HPDE6-E6E7 (cell line): ENCODE data around the gene BEST4.
"Not testable (repeated sequence)": the region's sequence is repeated elsewhere in the genome, so short reads cannot be mapped to it uniquely, and the experiment has no call there.

Source experiments
- DNase-seq: peaks from one replicate; pipeline ENCODE4 v3.0.0; 2011; ENCODE audit warnings: missing footprints; ENCODE audit errors: extremely low spot score

The BEST4 gene

DNA sequence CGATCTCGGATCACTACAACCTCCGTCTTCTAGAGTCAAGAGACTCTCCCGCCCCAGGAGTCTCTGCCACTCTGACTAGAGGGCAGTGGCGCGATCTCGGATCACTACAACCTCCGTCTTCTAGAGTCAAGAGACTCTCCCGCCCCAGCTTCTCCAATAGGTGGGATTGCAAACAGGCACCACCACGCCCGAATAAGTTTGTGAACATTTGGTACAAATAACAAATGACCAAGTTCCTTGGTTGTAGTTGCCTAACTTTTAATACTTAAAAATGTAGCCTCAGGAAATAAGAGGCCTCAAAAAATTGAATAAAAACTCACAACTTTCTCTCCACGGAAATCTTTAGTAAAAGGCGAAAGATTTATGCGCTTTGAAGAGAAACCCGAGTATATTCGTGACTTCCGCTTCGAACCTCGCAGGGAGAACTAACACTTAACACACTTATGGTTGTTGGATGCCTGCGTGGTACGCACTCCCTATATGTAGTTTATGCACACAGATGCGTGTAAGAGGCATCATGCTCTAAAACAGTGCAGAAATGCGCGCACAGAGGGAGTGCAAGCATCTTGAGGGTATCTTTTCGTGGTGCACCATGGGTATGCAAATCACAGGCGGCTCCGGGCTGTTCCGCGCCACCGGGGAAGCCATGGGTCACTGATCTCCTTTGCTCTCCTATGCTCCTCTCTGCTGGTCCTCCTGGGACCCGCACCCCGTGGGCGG is 31.8 kb upstream of the BEST4 start:
- DNase-seq = no peak

DNA sequence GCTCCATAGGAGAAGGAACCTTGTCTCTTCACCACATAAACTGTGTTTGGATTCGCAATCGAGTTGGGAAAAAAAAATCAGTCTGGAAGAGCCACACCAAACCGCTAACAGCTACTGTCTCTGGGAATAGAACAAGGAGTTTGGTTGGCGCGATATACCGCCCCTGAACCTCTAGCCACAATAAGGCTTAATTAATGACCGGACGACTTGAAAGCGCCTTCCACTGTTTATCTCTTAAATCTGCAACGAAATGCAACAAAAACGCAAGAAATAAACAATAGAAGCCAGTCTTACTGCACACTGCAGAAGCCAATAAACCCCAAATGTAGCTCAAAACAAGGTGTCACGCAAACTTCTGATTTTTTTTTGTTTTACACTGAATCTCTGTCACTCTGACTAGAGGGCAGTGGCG is 31.2 kb upstream of the BEST4 start:
- no peak for DNase-seq

DNA sequence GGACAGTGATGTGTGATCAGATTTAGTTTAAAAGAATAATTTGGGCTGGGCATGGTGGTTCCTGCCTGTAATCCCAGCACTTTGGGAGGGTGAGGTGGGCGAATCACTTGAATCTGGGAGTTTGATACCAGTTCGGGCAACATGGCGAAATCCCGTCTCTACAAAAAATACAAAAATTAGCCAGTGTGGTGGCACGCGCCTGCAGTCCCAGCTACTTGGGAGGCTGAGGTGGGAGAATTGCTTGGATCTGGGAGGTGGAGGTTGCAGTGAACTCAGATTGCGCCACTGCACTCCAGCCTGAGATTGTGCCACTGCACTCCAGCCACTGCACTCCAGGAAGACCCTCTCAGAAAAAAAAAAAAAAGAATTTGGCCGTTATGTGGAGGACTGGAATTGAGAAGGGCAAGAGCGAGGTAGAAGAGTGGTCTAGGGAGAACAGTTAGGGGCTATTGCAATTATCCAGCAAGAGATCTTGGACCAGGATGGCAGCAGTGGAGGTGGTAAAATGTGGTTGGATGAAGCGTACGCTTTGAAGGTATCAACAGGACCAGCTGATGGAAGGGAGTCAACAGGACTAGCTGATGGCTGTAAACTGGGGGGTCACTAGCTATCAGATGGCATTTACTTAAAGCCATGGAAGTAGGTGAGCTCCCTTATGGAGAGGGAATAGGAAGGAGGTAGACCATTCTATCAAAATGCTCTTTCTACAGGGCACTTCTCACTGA is 30.0 kb upstream of the BEST4 start:
- no peak for DNase-seq

DNA sequence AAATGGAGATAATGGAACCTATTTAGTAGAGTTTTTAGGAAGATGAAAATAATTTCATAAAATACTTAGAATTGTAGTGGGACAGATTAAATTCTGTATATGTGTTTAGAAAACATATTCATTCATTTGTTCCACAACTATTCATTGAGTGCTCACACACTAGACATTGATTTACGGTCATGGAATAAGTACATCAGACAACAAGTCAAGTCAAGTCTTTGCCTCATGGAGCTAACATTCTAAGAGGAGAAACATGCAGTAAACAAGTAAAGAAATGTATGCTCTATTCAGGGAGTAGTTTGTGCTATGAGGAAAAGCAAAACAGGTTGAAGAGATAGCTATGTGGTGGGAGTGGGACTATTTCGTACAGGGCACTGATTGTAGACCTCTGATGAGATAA is 29.3 kb upstream of the BEST4 start:
- DNase-seq = no peak

DNA sequence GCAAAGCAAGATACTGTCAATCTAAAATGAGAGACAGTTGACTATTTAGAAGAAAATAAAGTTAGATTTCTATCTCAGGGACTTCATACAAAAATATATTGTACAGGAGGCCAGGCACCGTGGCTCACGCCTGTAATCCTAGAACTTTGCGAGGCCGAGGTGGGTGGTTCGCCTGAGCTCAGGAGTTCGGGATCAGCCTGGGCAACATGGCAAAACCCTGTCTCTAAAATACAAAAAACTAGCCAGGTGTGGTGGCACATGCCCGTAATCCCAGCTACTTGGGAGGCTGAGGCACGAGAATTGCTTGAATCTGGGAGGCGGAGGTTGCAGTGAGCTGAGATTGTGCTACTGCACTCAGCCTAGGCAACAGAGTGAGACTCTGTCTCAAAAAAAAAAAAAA is 28.0 kb upstream of the BEST4 start:
- not testable (repeated sequence) for DNase-seq

DNA sequence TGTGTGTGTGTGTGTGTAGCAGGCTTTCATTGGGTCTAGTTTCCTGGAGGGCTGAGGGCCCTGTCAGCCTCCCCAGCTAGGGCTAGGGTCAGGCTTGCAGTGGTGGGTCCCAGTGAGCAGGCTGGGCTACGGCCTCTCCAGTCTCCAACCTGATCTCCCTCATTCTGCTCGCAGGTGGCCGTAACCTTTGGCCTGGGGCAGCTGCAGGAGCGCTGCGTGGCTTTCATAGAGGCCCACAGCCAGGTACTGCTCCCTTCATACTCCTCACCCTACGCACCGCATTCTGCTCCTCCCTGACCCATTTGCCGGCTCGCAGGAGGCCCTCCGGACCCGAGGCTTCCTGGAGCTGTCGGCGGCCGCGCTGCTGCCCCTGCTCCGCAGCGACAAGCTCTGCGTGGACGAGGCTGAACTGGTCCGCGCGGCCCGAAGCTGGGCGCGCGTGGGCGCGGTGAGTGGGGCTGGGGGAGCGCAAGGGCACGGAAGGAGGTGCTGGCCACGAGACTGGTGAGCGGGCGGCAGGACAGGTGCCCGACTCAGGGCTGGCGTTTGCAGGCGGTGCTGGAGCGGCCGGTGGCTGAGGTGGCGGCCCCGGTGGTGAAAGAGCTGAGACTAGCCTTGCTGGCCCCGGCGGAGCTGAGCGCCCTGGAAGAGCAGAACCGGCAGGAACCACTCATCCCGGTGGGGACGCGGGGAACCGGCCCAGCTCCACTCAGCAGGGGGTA is 25.0 kb upstream of the BEST4 start:
- DNase-seq = no peak

DNA sequence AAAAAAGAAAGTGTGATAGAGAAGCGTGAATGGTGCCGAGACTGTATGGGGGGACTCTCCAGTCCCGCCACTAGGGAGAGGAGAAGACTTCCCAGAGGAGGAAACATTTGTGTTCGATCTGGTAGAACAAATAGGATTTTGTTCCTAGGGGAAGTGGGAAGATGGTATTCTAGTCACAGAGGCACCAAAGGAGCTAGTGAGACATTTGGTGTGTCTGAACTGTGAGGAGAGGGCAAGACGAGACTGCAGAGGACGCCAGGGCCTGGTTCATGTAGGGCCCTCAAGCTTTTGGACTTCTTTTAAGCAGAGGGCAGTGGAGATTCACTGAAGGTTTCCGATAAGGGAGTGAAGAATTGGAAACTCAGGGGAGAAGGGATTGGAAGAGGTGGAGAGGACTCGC is 23.3 kb upstream of the BEST4 start:
- DNase-seq = no peak

DNA sequence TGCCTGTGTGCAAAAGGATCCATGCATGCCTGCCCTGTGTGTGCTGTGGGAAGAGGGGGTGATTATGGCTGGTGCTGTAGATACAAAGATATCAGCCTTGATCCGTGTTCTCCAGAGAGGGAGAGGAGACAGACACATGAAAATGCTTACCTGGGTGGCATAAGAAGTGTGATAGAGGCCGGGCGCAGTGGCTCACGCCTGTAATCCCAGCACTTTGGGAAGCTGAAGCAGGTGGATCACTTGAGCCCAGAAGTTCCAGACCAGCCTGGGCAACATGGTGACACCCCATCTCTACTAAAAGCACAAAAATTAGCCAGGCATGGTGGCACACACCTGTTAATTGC is 22.8 kb upstream of the BEST4 start:
- DNase-seq = not testable (repeated sequence)

DNA sequence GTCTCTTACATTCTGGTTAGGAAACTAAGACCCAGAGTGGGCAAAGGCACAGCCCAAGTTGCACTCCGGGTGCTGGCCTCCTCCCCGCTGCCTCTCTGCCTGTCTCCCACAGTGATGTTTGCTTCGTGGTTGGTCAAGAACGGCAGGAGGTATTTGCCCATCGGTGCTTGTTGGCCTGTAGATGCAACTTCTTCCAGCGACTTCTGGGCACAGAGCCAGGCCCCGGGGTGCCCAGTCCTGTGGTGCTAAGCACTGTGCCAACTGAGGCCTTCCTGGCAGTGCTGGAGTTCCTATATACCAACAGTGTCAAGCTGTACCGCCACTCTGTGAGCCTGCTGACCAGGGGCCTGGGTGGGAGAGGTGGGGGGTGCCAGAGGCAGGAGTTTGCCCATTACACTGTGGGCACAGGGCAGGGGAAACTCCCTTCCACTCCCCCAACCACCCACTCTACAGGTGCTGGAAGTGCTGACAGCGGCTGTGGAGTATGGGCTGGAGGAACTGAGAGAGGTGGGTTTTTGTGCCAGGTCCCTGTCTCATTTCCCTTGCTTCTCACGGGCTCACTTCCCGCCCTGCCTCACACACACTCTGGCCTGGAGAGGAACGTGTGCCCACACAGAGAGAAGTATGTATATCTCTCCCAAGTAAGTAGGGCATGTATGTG is 22.3 kb upstream of the BEST4 start:
- no peak for DNase-seq

DNA sequence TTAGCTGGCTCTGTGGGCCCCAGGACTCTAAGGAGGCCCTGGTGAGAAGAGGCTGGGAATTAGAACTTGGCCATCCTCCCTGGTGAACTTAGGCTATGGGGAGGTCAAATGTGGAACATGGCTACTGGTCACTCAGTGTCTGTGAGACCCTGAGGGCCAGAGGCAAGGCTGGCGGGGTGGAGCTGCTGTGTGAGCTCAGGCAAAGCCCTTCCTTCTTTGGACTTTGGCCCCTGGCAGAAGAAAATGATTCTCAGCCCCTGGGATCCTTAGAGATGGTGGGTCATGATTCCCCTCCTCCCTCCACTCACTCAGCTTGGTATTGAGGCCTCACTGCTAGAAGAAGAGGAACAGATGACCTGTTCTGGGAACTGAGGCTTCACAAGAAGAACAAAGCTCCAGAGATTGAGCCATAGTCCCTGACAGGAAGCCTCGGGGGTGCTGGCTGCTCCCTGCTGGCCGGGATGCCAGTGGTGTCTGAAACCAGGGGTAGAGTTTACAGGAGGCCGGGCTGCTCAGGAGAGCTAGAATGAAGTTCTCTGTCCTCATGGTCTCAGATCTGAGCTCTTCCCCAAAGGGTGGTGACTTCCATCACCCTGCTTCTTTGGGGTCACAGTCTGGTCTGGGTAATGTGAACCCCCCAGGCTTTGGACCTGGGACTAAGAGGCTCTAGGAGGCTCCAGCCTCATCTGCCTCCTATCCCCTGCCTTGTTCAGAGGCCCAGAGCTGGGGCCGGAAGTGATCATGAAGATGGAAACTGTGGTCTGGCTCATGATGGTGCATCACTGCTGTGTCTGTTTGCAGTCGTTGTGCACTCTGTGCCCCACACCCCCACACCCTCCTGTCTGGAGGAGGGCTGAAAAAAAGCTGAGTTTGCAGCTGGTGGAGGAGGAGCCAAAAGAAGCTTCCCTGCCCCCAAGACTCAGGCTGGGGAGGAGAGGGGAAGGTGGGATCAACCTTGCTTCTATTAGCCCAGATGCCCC is 21.3 kb upstream of the BEST4 start:
- DNase-seq = no peak

DNA sequence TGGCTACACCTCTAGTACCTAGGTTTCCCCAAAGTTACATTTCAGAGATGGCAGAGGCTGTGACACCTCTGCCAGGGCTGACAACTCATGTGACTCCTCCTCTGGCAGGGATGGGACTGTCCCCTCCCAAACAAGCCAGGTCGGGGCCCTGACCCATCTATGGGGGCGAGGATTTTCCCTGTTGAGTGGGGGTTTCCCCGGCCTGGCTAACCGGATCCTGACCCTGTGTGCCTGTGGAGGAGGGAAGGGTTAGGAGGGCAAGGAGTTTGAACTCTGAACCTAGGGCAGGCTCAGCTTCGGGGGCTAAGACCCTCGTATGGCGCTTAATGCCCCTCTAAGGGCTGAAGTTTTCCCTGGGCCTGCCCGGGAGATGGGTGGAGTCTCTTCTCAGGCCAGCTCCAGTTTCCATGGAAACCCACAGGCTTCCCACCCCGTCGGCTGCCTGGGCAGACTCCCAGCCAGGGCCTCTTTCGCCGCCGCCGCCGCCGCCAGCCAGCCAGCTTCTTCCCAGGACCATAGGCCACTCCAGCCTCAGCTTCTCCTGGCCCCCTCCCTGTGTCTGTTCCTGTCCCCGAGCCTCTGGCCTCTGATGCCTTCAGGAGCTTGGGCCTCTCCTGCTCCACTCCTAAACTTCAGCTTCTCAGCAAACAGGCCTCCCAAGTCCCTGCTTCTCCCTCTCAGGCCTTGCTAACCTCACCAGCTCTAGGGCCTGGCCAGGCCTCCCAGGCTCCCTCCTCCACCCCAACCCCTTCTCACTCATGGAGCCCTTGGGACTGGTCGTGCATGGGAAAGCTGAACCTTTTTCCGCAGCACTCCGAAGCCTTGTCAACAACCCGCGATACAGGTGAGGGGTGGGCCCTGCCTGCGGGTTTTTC is 20.3 kb upstream of the BEST4 start, which contains the start of gene BTBD19:
BTBD19 (plus strand) TSS at position 461 of the 875 bp plus-strand sequence; CDS start at position 759, 298 bp downstream.
- DNase-seq = no peak

DNA sequence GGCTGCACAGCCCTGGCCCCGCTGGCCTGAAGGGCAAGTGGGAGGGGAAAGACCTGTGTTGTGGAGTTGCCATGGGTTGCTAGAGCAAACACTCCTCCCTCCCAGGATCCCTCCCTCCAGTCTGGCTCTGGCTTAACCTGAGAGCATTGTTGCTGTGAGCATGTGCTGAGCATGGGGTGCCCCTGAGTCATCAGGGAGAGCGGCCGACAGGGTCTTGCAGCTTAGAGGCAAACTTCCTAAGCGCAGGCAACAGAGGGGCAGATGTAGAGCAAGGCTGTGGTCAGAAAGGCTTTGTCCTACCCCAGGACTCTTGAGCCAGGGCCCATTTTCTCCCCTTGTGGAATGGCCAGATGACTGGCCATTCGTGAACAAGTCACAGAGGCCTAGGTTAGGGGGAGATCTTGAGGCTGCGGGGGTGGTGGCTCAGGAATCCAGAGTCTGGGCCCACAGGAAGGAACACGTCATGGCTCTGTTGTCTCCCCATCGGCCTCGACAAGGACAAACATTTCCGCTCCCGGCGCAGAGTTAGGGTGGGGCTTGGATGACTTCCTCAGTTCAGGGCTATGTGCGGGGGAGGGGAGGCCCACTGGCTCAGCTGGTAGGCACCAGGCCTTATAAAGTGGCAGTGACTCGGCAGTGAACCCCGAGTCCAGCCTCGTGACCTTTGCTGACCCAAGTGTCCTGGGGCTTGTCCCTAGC is 19.5 kb upstream of the BEST4 start:
- peak; percentile 97 for DNase-seq

DNA sequence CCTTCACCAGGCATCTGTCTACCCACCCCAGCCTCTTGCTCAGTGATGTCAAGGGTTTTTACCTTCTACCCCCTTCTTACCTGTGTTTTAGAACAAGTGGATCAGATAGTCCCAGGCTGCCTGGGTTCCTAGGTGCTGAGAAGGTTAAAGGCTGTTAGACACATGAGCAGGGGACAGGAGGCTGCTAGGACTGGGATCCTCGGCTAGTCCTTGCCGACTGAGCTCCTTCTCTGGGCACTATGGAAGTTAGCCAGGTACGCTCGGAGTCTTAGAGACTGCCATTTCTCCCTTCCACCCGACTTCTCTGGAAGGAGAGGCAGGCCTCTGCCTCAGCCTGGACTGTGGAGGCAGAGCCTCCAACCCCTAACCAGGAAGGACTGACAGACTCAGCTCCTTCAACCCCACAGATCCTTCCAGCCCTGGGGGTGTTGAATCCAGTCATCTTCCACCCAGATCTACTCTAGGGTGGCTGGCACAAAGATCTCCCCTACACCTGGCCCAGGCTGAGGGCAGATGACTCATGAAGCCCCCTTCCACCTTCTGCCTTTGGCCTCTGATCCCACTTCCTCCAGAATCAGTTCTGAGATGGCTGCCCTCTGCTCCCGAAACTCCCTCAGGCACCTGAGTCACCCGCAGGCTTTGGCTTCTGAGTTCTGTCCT is 18.9 kb upstream of the BEST4 start, which contains the start of gene DYNLT4:
DYNLT4 (minus strand) TSS at position 648 of the 660 bp plus-strand sequence. CDS start 683 bp downstream, outside the sequence.
- peak; percentile 54 for DNase-seq

DNA sequence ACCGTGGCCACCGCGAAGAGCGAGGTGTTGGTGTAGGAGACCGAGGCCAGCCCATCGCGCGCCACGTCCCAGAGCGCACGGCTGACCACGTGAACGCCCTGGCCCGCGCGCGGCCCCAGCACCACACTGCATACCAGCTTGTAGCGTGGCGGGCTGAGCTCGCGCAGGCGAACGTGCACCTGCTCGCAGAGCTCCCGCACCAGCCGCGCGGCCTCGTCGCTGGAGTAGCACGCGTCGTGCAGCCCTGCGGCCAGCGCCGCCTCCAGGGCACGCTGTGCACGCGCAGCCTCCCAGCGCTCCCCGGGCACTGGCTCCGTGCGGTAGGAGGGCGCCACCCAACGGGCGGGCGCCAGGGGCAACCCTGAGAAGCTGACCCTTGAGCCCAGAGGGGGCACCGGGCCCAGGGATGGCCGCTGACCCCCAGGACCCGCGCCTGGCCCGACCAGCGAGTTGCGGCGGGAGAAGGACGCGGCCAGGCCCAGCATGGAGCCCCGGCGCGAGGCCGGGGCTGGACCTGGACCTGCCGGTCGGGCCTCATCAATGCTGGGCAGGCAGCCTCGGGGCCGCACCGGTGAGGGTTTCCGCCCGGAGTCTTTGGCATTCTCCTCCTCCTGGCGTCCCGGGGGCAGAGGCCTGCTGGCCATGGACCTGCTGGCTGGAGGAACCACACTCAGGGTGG is 18.2 kb upstream of the BEST4 start:
- no peak for DNase-seq

DNA sequence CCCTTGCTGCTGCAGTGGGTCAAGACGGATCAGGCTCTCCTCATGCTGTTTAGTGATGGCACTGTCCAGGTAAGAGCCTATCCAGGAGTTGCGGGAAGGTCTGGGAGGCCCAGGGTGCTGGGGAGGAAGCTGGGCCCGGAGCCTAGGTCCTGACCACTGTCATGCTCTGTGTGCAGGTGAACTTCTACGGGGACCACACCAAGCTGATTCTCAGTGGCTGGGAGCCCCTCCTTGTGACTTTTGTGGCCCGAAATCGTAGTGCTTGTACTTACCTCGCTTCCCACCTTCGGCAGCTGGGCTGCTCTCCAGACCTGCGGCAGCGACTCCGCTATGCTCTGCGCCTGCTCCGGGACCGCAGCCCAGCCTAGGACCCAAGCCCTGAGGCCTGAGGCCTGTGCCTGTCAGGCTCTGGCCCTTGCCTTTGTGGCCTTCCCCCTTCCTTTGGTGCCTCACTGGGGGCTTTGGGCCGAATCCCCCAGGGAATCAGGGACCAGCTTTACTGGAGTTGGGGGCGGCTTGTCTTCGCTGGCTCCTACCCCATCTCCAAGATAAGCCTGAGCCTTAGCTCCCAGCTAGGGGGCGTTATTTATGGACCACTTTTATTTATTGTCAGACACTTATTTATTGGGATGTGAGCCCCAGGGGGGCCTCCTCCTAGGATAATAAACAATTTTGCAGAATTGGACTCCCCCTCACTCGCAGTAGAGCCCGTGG is 17.5 kb upstream of the BEST4 start:
- no peak for DNase-seq

DNA sequence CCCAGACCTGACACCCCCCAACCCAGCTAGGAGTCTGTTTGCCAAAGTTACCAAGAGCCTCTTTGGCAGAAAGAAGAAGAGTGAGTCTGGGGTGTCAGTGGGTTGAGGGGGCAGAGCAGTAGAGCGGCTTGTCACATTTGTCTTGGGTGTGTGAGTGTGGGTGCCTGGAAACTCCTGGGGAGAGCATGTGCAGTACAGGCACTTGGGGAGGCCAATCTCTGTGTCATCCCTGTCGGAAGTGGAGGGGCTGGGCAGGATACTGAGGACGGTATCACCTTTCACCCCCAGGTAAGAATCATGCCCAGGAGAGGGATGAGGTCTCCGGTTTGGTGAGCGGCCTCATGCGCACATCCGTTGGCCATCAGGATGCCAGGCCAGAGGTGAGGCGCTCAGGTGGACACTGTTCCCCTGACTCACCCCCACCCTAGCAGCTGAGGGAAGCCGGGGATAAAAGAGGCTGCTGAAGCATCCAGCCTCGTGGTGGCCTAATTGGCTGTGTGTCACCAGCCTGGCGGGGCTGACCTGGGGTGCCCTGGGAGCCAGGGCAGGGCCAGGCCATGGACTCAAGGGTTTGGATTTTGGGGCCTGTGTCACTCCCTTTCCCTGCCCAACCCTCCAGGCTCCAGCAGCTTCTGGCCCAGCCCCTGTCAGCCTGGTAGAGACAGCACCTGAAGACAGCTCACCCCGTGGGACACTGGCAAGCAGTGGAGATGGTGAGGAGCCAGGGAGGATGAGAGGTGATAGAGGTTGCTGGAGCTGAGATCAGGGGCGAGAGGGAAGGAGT is 15.5 kb upstream of the BEST4 start:
- DNase-seq = no peak

DNA sequence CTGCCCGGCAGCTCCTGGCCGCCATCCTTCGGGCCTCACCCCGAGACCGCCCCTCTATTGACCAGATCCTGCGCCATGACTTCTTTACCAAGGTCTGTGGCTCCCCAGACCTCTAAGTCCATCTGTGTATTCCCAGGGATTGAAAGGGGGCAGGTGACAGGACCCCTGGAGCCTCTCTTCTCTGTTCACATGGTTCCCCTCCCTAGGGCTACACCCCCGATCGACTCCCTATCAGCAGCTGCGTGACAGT is 15.0 kb upstream of the BEST4 start:
- no peak for DNase-seq
